NCI-H1436 treated with DMSO at 0.1 percent for 48 hours (cell line): ENCODE measurements around the gene USP20.

ENCODE experiments used
- DNase-seq: peaks from one replicate; lab custom pipeline; 2025; lab: John Stamatoyannopoulos, UW

USP20 gene

DNA sequence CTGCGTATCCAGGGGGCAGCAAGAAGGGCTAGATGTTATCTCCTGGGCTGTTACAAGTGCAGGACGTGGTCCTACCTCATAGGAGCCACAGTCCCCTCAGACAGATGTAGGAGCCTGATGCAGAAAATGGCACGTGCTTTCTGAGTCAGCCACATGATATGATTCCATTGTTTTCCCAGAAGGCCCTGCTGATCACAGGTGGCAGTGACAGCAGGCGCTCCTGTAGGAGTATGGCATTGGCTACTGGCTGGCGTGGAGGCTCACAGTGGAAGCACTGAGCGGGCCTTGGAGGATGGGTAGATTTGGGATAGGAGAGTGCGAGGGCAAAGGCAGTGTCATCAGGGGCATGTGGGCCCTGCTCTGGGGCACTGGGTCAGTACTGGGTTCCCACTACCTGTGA, 21.9 kb downstream of the USP20 start:
- DNase-seq: no peak

DNA sequence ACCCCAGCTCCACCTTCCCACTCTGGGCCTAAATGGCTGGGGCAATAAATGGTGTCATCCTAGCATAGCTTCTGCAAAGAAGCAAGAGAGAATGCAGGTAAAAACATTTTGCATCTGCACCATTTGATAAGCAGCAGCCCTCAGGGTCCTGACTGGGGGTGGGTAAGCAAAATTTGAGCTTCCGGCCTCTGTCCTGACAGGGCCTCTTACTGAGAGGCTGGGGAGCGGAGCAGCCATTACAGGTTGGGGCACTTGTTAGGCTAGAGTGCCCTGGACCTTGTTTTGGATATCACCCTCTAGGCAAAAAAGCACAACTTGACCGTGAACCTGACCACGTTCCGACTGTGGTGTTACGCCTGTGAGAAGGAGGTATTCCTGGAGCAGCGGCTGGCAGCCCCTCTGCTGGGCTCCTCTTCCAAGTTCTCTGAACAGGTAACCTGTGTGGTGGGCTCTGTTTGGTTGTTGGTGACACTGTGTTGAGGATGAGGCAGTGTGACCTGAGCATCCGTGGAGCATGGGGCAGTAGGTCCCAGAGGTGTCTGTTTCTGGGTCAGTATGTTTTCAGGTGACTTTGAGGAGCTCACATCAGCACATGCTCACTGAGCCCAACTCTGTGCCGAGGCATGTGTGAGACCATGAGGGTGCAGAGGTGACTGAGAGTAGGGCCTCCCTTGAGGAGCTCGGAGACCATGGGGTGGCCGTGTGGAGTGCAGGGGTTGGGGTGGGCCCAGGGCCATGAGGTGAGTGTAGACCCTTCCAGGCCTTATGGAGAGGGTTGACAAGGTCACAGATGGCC, 23.1 kb downstream of the USP20 start:
- no peak for DNase-seq

DNA sequence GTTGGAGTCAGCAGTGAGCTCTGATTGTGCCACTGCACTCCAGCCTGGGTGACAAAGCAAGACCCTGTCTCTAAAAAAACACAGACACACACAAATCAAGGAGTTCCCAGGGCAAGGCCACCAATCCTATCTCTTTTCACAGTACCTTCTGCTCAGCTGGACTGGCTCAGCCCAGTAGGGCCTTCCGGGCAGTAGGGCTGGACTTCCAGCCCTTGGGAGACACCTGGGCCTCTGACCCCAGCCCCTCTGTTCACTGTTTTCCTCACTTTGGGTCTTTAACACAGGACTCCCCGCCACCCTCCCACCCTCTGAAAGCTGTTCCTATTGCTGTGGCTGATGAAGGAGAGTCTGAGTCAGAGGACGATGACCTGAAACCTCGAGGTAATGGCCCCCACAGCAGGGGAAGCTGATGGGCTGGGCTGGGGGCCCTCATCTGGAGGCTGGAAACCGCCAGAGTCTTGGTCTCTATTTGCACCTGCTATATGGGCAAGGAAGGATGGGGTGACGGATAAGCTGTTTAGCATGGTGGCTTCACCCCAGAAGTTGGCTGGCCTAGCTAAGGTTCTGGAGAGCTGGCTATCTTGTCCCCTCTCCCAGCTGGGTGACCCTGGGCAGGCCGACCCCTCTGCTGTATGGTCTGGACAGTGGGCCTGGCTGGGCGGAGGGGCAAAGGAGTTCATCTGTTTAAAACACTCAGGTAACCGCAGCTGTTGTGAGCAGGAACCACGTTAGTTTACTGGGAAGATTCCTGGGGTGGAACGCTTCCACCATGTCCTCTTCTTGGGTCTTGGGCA, 25.6 kb downstream of the USP20 start:
- DNase-seq: no peak

DNA sequence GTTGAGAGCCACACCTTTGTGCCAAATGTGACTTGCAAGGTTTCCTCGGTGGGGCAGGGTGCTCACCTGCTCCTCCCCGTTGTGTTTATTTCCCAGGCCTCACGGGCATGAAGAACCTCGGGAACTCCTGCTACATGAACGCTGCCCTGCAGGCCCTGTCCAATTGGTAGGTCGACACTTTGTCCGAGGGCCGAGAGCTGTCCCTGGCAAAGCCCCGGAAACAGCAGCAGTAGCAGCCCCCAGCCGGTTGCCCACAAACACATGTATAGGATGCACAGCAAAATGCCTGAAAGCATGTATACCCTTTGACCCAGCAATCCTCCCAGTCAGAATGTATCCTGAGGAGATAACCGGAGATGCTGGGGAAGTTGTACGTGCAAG, 26.2 kb downstream of the USP20 start:
- no peak for DNase-seq

DNA sequence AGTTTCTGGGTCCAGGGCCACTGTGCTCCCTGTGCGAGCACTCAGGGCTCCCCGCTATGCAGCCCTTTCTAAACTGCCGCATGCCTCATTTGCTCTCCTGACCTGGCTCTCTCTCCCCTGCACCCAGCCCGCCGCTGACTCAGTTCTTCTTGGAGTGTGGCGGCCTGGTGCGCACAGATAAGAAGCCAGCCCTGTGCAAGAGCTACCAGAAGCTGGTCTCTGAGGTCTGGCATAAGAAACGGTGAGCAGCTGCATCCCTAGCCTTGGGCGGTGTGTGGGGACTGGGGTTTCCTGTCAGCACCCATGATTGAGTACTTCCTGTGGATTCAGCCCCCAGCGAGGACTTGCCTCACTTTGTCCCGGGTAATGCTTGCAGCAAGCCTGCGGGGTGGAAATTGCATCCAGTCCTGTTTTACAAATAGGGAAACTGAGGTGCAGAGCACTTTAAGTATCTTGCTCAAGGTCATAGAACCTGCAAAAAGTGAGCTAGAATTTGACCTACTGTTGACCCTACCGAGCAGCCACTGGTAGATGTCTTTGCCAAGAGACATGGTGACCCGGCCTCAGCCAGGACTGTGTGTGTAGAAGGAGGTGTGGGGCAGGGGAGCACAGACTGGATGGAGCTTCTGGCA, 27.9 kb downstream of the USP20 start:
- peak; percentile 37 for DNase-seq

DNA sequence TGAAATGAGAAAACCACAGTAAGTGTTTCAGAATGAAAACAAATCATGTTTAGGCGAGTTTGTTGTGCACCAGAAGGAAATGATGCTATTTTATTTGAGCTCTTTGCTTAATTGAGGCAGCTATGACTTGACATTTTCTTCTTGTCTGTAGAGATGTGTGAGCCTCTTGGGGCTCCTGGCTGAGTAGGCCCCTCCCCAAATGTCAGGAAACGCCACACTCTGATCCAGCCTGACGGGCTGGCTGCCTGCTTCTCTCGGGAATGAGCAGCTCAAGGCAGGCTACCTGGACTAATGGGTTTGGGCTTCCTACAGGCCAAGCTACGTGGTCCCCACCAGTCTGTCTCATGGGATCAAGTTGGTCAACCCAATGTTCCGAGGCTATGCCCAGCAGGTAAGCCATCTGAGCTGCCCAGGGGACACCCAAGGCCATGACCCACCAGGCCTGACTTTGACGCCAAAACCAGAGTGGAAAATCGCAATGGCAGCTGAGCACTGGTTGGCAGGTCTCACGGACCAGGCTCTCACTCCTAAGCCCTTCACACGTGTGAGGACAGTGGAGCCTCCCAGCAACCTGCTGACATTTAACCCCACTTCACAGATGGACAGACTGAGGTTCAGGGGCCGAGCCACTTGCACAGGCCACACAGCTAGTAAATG, 29.9 kb downstream of the USP20 start:
- DNase-seq: no peak

DNA sequence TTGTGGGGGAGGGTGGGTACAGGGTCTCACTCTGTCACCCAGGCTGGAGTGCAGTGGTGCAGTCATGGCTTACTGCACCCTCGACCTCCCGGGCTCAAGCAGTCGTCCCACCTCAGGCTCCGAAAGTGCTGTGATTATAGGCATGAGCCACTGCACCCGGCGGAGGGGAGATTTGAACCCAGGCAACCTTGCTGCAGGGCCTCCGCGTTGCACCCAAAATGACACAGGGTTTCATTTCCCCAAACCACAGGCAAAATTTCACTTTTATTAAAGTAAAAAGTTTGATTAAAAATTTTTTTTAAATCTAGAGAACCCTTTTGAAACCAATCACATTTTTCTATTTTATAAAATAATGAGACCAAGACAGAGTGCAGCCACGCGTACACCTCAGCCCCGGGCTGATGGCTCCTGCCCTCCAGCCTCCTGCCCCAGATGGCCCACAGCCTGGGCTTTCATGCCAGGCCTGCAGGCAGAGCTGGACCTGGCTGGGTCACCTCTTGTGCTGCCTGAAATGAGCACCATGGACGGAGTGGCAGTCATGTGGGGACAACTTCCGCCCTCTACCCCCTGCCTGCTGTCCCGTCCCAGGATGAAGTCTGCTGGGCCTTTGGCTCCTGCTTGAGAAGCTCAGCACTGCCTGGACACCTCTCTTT, 30.5 kb downstream of the USP20 start:
- DNase-seq: no peak

DNA sequence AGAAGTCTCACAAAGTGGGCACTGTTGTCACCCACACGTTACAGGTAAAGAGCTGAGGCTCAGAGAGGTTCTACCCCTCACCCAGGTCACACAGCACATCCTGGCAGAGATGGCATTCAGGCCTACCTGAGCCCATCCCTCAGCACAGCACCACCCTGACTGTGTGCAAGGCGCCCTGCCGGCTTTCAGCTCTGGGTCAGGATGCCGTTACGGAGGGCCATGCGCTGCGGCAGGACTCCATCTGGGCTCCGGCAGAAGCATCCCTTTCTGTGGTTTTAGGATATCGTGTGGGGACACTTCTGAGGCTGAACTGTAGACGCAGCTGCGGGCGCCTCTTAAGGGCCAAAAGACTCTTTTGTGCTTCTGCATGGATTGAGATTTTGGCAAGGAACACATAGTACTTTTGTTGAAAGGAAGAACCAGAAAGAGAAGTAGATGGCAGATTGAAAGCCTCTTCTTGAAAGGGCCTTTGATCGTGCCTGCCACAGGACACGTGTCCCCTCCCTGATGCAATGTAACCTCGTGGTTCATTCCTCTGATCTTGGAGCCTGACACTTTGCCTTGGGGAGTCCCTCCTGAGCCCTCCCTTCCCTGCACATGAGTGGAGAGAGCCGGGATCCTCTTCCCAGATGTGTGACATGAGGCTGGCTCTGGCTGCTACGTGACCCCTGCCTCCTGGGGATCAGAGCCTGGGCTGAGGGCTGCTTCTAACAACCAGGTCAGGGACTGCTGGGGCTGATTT, 31.3 kb downstream of the USP20 start:
- no peak for DNase-seq

DNA sequence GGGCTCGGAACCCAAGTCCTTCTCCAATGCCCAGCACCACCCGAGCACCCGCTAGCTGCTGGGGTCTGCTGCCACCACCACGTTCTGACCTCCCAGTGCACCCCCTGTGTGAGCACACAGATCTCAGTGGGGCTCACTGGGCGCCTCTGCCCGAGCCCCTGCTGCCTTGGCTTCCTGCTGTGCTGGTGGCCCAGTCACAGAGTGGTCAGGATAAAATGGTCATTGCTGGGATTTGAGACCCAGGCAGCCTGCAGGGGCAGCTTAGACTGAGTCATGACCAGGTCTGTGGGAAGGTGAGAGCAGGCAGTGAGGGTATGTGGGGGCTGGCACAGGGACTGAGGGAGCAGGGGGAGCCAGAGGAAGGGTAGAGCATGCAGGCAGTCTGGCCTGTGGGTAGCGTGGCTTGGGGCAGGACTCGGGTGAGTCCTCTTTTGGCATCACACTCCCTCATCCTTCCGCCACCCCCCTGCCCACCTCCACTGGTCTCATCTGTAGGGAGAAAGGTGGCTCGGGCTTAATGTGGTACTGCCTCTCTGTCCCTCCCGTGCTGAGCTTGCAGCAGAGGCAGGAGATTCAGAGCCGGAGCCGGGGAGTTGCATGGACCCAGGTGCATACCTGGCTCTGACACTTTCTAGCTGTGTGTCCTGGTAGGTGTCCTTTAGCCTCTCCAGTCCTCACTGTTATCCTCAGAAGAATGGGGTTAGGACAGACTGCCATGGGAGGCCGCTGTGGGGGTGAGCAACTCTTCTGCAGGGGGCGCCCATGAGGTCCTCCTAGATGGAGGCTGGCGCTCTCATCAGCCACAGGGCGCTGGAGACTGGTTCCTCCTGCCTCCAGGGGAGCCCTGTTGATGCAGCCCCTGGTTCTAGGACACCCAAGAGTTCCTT, 32.1 kb downstream of the USP20 start:
- DNase-seq: no peak

DNA sequence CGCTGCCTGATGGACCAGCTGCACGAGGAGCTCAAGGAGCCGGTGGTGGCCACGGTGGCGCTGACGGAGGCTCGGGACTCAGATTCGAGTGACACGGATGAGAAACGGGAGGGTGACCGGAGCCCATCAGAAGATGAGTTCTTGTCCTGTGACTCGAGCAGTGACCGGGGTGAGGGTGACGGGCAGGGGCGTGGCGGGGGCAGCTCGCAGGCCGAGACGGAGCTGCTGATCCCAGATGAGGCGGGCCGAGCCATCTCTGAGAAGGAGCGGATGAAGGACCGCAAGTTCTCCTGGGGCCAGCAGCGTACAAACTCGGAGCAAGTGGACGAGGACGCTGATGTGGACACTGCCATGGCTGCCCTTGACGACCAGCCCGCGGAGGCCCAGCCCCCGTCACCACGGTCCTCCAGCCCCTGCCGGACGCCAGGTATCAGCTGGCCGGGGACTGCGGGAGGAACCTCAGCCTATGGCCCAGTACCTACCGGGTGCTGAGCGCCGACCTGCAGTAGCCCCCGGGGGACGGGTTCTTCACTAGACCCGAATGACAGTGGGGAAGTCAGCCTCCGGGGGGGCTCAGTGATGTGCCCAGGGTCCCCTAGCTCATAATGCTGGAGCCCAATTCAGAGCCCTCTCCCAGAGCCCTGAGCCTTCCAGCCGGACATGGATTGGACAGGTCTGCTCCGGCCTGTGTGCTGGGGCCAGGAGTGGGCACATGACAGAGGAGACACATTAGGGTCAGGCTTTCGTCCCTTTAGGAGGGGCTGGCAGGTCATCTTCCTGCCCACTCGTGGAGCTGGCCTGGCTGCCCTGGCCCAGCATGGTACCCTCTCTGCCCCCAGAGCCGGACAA, 33.0 kb downstream of the USP20 start:
- no peak for DNase-seq

DNA sequence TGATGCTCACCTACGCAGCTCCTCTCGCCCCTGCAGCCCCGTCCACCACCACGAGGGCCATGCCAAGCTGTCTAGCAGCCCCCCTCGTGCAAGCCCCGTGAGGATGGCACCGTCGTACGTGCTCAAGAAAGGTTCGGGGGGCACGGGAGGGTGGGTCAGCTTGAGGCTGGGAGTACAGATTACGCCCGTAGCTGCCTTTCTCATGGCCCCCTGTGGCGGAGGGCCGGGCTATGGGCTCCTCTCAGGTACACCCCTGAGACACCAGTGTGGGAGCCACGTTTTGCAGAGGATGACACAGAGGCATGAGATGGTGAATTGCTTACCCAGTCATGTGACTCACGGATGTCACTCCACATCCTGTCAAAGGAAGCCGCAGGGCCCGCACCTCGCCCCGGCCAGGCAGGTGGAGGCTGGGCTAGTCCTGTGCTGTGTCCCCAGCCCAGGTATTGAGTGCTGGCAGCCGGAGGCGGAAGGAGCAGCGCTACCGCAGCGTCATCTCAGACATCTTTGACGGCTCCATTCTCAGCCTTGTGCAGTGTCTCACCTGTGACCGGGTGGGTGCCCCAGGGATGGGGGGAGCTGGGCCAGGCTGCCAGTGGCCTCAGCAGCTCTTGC, 33.7 kb downstream of the USP20 start:
- DNase-seq: no peak

DNA sequence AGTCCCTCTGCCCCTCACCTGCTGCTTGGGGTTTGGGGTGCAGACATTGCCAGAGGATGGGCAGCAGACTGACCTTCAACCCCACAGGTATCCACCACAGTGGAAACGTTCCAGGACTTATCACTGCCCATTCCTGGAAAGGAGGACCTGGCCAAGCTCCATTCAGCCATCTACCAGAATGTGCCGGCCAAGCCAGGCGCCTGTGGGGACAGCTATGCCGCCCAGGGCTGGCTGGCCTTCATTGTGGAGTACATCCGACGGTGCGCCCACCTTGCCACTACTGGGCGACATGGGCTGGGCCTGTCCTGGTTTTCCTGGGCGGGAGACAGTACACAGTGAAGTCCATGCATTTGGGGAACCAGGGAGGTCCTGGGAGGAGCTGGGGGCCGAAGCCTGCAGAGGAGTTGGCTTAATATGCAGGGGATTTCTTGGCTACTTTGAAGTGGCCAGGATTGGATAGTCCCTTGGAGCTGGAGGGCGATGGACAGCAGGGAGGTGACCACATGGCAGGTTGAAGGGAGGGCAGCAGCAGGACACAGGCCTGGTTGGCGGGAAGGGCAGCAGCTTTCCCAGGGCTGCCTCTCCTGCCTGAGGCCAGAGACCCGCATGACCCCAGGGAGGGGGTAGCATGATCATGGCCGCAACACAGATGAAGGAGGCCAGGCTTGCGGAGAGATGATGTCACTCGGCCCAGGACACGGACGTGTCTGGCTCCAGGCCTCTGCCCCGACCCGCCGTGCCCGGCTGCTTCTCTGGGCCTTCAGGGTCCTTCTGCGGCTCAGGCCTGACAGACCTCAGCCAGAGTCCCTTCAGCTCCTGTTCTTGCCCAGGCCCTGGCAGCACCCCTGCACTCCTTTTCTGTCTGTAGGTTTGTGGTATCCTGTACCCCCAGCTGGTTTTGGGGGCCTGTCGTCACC, 34.6 kb downstream of the USP20 start:
- no peak for DNase-seq

DNA sequence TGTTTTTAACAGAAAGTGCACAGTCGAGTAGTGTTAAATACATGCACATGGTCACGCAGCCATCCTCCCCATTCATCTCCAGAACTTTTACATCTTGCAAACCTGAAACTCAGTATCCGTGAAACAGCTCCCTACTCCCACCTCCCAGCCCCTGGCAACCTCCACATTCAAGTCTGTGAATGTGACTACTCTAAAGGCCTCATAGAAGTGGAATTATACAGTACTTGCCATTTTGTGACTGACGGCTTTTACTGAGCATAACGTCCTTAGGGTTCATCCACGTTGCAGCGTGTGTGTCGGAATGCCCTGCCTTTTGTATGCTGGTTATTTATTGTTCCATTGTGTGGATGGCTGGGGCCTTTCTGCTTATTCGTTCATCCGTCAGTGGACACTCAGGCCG, 35.8 kb downstream of the USP20 start:
- no peak for DNase-seq

DNA sequence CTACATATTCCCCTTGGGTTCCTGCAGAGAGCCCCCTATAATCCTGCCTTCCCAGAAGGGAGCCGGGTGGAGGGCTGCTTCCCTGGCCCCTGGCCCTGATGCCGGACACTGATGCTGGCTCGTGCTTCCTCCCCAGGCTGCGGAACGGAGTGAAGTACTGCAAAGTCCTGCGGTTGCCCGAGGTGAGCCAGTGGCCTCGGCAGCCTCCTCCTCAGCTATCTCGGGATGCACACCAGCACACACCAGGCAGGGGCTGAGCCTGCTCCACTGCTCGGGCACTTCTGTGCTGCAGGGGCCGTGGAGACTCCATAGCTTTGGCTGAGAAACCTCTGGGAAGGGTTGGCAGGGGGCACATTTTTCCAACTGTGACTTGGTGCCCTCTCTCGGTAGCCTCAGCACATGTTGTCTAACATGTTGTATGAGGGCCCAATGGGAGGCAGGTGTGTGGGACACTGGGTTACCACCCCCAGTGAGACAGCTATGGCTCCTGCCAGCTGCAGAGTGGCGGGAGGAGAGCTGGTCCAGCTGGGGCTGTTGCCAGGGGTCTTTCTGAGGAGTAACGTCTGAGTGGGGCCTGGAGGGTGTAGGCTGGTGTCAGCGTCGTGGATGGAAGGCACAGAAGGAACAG, 38.4 kb downstream of the USP20 start:
- DNase-seq: no peak

DNA sequence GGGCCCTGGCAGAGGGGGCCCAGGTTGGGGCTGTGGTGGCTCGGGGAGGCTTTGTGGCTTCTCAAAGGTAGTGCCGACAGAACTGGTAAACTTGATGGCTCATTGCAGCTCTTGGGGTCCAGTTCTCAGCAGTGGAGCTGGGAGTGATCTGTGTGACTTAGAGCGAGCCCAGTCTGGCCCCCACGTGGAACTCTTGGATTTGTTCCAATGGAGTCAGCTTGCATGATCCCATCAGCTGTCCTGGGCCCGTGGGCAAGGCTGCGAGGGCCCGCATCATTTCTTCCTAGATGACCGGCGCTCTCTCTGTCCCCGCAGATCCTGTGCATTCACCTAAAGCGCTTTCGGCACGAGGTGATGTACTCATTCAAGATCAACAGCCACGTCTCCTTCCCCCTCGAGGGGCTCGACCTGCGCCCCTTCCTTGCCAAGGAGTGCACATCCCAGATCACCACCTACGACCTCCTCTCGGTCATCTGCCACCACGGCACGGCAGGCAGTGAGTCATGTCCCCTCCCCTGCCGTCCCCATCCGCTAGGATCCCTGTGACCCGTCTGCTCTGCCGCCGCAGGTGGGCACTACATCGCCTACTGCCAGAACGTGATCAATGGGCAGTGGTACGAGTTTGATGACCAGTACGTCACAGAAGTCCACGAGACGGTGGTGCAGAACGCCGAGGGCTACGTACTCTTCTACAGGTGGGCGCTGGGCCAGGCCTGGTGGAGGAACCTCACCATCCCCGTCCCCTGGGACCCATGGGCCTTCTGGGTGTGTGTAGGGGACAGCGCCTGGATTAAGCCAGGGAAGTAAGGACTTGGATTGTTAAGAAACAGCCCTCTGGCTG, 39.2 kb downstream of the USP20 start:
- no peak for DNase-seq

DNA sequence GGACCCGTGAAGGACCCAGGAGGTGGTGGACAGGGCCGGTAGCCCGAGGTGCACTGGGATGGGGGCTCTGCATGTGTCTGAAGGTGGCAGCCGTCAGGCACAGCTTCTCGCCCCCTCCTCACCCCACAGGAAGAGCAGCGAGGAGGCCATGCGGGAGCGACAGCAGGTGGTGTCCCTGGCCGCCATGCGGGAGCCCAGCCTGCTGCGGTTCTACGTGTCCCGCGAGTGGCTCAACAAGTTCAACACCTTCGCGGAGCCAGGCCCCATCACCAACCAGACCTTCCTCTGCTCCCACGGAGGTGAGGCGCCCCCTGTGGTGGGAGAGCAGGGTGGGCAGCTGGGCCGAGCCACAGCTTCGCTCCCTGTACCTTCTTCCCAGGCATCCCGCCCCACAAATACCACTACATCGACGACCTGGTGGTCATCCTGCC, 39.9 kb downstream of the USP20 start:
- DNase-seq: no peak
